GM23338 (cell line): Measurements from ENCODE around the gene TCEA2. TPM values are rescaled to one million over a fixed set of nuclear protein-coding genes. Genes with fewer than 3 reads are reported as not detected.

Experiments used
- ATAC-seq: fragments of 200-7000 bp; cut with Tn5 transposase; 3 replicates; pipeline ENCODE4 v1.9.1; 2020
- DNase-seq: peaks from one replicate; pipeline ENCODE4 v3.0.0-alpha.2; 2015; ENCODE audit warnings: low spot score
- H2AFZ ChIP-seq: fragments of 200-600 bp; sonication (generic); 2 replicates; pipeline ENCODE4 v1.8.0; 2016; ENCODE audit warnings: antibody characterized with exemption, mild to moderate bottlenecking, moderate library complexity
- H3F3A ChIP-seq: fragments of 200-600 bp; sonication (generic); replicated peaks from 2 replicates; pipeline ENCODE4 v1.8.0; 2017; ENCODE audit warnings: antibody characterized with exemption, mixed run types, low read depth
- H3K27ac ChIP-seq: fragments of 200-600 bp; sonication (generic); 2 replicates; pipeline ENCODE4 v1.6.1; 2016; ENCODE audit warnings: low read depth
- H3K27me3 ChIP-seq: fragments of 200-600 bp; sonication (generic); 2 replicates; pipeline ENCODE4 v1.8.0; 2016; ENCODE audit warnings: mild to moderate bottlenecking, mixed run types, moderate library complexity; ENCODE audit not compliant: insufficient read depth
- H3K36me3 ChIP-seq: fragments of 200-600 bp; sonication (generic); 2 replicates; pipeline ENCODE4 v1.8.0; 2016; ENCODE audit warnings: mild to moderate bottlenecking; ENCODE audit not compliant: insufficient read depth
- H3K4me1 ChIP-seq: fragments of 200-600 bp; sonication (generic); 2 replicates; pipeline ENCODE4 v1.8.0; 2016; ENCODE audit warnings: mild to moderate bottlenecking, moderate library complexity; ENCODE audit not compliant: insufficient read depth
- H3K4me2 ChIP-seq: fragments of 200-600 bp; sonication (generic); 2 replicates; pipeline ENCODE4 v1.7.1; 2017; ENCODE audit warnings: mixed run types
- H3K4me3 ChIP-seq: fragments of 200-600 bp; sonication (generic); 2 replicates; pipeline ENCODE4 v1.6.1; 2016; ENCODE audit warnings: mixed run types
- H3K79me2 ChIP-seq: fragments of 200-600 bp; sonication (generic); replicated peaks from 2 replicates; pipeline ENCODE4 v1.8.0; 2017; ENCODE audit warnings: mild to moderate bottlenecking; ENCODE audit not compliant: insufficient read depth
- H3K9me2 ChIP-seq: fragments of 200-600 bp; sonication (generic); 2 replicates; pipeline ENCODE4 v1.8.0; 2017; ENCODE audit not compliant: insufficient read depth
- H4K20me1 ChIP-seq: fragments of 200-600 bp; sonication (generic); replicated peaks from 2 replicates; pipeline ENCODE4 v1.8.0; 2017; ENCODE audit warnings: mild to moderate bottlenecking; ENCODE audit not compliant: insufficient read depth
- H3K27ac Mint-ChIP-seq: 2 replicates; pipeline ENCODE4 v1.8.0; 2020; ENCODE audit warnings: inconsistent platforms, mild to moderate bottlenecking, moderate library complexity, mixed read lengths
- H3K27me3 Mint-ChIP-seq: 3 replicates; pipeline ENCODE4 v1.8.0; 2022; ENCODE audit warnings: low read depth, mild to moderate bottlenecking, moderate library complexity, mixed read lengths, inconsistent platforms; ENCODE audit not compliant: insufficient read depth, poor library complexity
- H3K36me3 Mint-ChIP-seq: 3 replicates; pipeline ENCODE4 v1.8.0; 2021; ENCODE audit warnings: low read depth, mild to moderate bottlenecking, inconsistent platforms, moderate library complexity, mixed read lengths
- H3K4me1 Mint-ChIP-seq: 3 replicates; pipeline ENCODE4 v1.8.0; 2020; ENCODE audit warnings: mild to moderate bottlenecking, inconsistent platforms, mixed read lengths
- H3K4me3 Mint-ChIP-seq: 3 replicates; pipeline ENCODE4 v1.8.0; 2021; ENCODE audit warnings: moderate library complexity, mild to moderate bottlenecking, inconsistent platforms, mixed read lengths
- H3K9me3 Mint-ChIP-seq: 3 replicates; pipeline ENCODE4 v1.8.0; 2020; ENCODE audit warnings: moderate library complexity, mild to moderate bottlenecking, inconsistent platforms, mixed read lengths
- EZH2phosphoT487 ChIP-seq: fragments of 200-600 bp; sonication (generic); IDR thresholded peaks from one replicate; pipeline ENCODE4 v1.8.1; 2018; ENCODE audit warnings: antibody characterized with exemption; ENCODE audit not compliant: unreplicated experiment
- JUNB ChIP-seq: IDR thresholded peaks from one replicate; pipeline ENCODE4 v1.6.1; 2016; ENCODE audit warnings: antibody characterized with exemption; ENCODE audit not compliant: unreplicated experiment
- POLR2AphosphoS5 ChIP-seq: IDR thresholded peaks from 2 replicates; pipeline ENCODE4 v1.6.1; 2016; ENCODE audit warnings: antibody characterized with exemption, low read depth
- STAT1 ChIP-seq: IDR thresholded peaks from one replicate; pipeline ENCODE4 v1.6.1; 2016; ENCODE audit warnings: antibody characterized with exemption; ENCODE audit not compliant: unreplicated experiment
- ZNF331 ChIP-seq: fragments of 250-450 bp; sonication (Bioruptor Pico); IDR thresholded peaks from 2 replicates; pipeline ENCODE4 v1.5.0; 2020; ENCODE audit warnings: low read depth, mild to moderate bottlenecking, moderate library complexity
- polyA plus RNA-seq: library from polyadenylated mRNA; unstranded; fragments of >200 nt; fragmentation: Nextera tagmentation; extraction: Ambion mirVana; gene quantifications from 2 replicates; pipeline ENCODE4 v1.2.1, GENCODE V29; 2016
- total RNA-seq: library from RNA; depleted of rRNA; stranded (reverse); fragments of >200 nt; shearing (Covaris generic); gene quantifications from 2 replicates; pipeline ENCODE4 v1.2.3, GENCODE V29; 2014
- TF ChIP-seq, protein P1 (sequence below): fragments of 250-450 bp; sonication (Bioruptor Pico); IDR thresholded peaks from 2 replicates; pipeline ENCODE4 v1.5.0; 2020; ENCODE audit warnings: mild to moderate bottlenecking, moderate library complexity
- TF ChIP-seq, protein P2 (sequence below): IDR thresholded peaks from 2 replicates; pipeline ENCODE4 v1.6.1; 2016; ENCODE audit warnings: antibody characterized with exemption
- TF ChIP-seq, protein P3 (sequence below): IDR thresholded peaks from one replicate; pipeline ENCODE4 v1.6.1; 2018; ENCODE audit warnings: antibody characterized with exemption; ENCODE audit not compliant: unreplicated experiment

Gene TCEA2
- total and polyA plus RNA-seq, 2 experiments from 2014 or later: 21.0 to 54.4 TPM

DNA sequence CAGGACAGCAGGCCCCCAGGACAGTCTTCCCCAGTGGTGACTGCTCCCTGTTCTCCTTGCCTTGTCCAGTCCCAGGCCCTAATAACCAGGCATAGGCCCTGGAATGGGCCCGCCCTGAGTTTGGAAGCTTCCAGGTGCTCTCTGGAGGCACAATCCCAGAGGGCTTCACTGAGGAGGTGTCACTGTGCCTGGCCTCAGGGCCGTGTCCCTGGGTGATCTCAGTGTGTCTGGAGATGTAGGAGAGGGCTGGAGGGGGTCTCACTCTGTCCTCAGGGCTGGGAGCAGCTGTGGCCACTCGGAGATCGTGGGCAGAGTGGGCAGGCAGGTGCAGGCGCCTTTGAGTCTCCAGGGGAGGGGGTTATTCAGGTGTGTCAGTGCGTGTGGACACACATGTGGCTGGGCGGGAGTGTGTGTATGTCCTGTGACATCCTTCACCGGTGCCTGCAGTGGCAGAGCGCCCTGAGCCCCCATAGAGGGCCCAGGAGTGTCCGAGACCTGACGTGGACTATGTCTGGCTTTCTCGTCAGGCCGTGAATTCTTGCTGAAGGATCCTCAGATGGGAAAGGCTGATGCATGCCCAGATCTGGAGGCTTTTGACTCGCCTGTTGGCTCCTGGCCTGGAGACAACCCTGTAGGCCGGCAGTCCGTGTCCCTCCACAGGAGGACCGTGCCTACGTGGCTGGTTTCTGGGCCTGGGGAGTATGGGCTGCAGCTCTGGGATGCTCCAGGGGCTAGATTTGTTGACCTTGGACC, 49.9 kb downstream of the TCEA2 start (continued):
- TF ChIP-seq, protein P1, sequence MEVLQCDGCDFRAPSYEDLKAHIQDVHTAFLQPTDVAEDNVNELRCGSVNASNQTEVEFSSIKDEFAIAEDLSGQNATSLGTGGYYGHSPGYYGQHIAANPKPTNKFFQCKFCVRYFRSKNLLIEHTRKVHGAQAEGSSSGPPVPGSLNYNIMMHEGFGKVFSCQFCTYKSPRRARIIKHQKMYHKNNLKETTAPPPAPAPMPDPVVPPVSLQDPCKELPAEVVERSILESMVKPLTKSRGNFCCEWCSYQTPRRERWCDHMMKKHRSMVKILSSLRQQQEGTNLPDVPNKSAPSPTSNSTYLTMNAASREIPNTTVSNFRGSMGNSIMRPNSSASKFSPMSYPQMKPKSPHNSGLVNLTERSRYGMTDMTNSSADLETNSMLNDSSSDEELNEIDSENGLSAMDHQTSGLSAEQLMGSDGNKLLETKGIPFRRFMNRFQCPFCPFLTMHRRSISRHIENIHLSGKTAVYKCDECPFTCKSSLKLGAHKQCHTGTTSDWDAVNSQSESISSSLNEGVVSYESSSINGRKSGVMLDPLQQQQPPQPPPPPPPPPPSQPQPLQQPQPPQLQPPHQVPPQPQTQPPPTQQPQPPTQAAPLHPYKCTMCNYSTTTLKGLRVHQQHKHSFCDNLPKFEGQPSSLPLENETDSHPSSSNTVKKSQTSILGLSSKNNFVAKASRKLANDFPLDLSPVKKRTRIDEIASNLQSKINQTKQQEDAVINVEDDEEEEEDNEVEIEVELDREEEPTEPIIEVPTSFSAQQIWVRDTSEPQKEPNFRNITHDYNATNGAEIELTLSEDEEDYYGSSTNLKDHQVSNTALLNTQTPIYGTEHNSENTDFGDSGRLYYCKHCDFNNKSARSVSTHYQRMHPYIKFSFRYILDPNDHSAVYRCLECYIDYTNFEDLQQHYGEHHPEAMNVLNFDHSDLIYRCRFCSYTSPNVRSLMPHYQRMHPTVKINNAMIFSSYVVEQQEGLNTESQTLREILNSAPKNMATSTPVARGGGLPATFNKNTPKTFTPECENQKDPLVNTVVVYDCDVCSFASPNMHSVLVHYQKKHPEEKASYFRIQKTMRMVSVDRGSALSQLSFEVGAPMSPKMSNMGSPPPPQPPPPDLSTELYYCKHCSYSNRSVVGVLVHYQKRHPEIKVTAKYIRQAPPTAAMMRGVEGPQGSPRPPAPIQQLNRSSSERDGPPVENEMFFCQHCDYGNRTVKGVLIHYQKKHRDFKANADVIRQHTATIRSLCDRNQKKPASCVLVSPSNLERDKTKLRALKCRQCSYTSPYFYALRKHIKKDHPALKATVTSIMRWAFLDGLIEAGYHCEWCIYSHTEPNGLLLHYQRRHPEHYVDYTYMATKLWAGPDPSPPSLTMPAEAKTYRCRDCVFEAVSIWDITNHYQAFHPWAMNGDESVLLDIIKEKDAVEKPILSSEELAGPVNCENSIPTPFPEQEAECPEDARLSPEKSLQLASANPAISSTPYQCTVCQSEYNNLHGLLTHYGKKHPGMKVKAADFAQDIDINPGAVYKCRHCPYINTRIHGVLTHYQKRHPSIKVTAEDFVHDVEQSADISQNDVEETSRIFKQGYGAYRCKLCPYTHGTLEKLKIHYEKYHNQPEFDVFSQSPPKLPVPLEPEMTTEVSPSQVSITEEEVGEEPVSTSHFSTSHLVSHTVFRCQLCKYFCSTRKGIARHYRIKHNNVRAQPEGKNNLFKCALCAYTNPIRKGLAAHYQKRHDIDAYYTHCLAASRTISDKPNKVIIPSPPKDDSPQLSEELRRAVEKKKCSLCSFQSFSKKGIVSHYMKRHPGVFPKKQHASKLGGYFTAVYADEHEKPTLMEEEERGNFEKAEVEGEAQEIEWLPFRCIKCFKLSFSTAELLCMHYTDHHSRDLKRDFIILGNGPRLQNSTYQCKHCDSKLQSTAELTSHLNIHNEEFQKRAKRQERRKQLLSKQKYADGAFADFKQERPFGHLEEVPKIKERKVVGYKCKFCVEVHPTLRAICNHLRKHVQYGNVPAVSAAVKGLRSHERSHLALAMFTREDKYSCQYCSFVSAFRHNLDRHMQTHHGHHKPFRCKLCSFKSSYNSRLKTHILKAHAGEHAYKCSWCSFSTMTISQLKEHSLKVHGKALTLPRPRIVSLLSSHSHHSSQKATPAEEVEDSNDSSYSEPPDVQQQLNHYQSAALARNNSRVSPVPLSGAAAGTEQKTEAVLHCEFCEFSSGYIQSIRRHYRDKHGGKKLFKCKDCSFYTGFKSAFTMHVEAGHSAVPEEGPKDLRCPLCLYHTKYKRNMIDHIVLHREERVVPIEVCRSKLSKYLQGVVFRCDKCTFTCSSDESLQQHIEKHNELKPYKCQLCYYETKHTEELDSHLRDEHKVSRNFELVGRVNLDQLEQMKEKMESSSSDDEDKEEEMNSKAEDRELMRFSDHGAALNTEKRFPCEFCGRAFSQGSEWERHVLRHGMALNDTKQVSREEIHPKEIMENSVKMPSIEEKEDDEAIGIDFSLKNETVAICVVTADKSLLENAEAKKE (CRISPR knock-in tag): no peak

DNA sequence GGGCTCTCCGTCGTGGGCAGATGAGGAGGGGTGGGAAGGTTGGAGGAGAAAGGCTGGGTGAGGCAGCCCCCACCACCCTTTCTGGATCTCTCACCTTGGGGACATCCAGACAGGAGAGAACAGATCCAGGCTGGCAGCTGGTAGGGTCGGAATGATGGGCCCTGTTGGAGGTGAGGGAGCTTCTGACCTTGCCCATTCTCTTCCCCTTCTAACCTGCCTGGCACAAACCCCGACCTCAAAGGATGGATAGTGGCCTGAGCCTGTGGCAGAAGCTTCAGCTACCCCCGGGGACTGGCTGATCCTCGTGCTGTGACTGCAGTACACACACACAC, 50.4 kb downstream of the TCEA2 start:
- Histone ChIP-seq H3K79me2 (no peaks in the 10 kb centered on the region), H2AFZ (no peak overlapping the region), H3K4me1 (no peaks in the 10 kb centered on the region), H3K36me3 (no peaks in the 10 kb centered on the region), H3K4me3 (no peak overlapping the region), H3K9me2 (no peaks in the 10 kb centered on the region), H3F3A (no peaks in the 10 kb centered on the region), H3K27me3 (no peaks in the 10 kb centered on the region), H4K20me1 (no peaks in the 10 kb centered on the region), H3K4me2 (no peak overlapping the region), H3K27ac (no peak overlapping the region)
- H3K4me1 Mint-ChIP-seq: no peaks in the 10 kb centered on the region
- no peak overlapping the region for H3K4me3 Mint-ChIP-seq
- H3K36me3 Mint-ChIP-seq: no peaks in the 10 kb centered on the region
- no peak overlapping the region for H3K27ac Mint-ChIP-seq
- ATAC-seq (no peak), DNase-seq (no peak)
- H3K9me3 Mint-ChIP-seq: no peaks in the 10 kb centered on the region
- peaks cover 4% of the 10 kb centered on the region for H3K27me3 Mint-ChIP-seq
- TF ChIP-seq EZH2phosphoT487 (no peak), JUNB (no peak), POLR2AphosphoS5 (no peak), ZNF331 (no peak), STAT1 (no peak)
- TF ChIP-seq, protein P2, sequence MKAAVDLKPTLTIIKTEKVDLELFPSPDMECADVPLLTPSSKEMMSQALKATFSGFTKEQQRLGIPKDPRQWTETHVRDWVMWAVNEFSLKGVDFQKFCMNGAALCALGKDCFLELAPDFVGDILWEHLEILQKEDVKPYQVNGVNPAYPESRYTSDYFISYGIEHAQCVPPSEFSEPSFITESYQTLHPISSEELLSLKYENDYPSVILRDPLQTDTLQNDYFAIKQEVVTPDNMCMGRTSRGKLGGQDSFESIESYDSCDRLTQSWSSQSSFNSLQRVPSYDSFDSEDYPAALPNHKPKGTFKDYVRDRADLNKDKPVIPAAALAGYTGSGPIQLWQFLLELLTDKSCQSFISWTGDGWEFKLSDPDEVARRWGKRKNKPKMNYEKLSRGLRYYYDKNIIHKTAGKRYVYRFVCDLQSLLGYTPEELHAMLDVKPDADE: no peak
- TF ChIP-seq, protein P3, sequence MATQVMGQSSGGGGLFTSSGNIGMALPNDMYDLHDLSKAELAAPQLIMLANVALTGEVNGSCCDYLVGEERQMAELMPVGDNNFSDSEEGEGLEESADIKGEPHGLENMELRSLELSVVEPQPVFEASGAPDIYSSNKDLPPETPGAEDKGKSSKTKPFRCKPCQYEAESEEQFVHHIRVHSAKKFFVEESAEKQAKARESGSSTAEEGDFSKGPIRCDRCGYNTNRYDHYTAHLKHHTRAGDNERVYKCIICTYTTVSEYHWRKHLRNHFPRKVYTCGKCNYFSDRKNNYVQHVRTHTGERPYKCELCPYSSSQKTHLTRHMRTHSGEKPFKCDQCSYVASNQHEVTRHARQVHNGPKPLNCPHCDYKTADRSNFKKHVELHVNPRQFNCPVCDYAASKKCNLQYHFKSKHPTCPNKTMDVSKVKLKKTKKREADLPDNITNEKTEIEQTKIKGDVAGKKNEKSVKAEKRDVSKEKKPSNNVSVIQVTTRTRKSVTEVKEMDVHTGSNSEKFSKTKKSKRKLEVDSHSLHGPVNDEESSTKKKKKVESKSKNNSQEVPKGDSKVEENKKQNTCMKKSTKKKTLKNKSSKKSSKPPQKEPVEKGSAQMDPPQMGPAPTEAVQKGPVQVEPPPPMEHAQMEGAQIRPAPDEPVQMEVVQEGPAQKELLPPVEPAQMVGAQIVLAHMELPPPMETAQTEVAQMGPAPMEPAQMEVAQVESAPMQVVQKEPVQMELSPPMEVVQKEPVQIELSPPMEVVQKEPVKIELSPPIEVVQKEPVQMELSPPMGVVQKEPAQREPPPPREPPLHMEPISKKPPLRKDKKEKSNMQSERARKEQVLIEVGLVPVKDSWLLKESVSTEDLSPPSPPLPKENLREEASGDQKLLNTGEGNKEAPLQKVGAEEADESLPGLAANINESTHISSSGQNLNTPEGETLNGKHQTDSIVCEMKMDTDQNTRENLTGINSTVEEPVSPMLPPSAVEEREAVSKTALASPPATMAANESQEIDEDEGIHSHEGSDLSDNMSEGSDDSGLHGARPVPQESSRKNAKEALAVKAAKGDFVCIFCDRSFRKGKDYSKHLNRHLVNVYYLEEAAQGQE: no peak
